Renal cortex interstitium (tissue), 11 donors: Measurements from ENCODE around the gene BCAR1. TPM values are rescaled to one million over a fixed set of nuclear protein-coding genes. Genes with fewer than 3 reads are reported as not detected.
"Not testable (repeated sequence)": the region's sequence is repeated elsewhere in the genome, so short reads cannot be mapped to it uniquely, and the experiment has no call there.

ENCODE experiments used
- DNase-seq, 11 donors: peaks; one replicate each; pipeline ENCODE4 v3.0.0-alpha.2; 2013; ENCODE audit warnings: low read depth in 9 of 11, low spot score in 4 of 11; ENCODE audit errors: extremely low read depth in 1 of 11
- polyA plus RNA-seq, 3 donors: library from polyadenylated mRNA; unstranded; fragments of 120-200 nt; gene quantifications; one replicate each; pipeline ENCODE4 v1.2.1, GENCODE V29; 2013; ENCODE audit not compliant: insufficient read length in 3 of 3

The BCAR1 gene
- polyA plus RNA-seq, 3 donors, result 40.5 to 66.3 (median 63.9) TPM

- no peak for DNase-seq
These were observed 16.3 kb downstream of the BCAR1 start for GRCh38 chr16:75234856-75235696.

GRCh38 chr16:75233611-75233938 is 17.8 kb downstream of the BCAR1 start:
- DNase-seq, result no peak

GRCh38 chr16:75231570-75231969 is 19.9 kb downstream of the BCAR1 start:
- no peak for DNase-seq

GRCh38 chr16:75230471-75231110 is 20.8 kb downstream of the BCAR1 start:
- no peak for DNase-seq

GRCh38 chr16:75229172-75230031 is 22.0 kb downstream of the BCAR1 start:
- DNase-seq, result no peak

- no peak for DNase-seq
These were observed 23.1 kb downstream of the BCAR1 start for GRCh38 chr16:75228143-75228976.

- DNase-seq, result no peak
These were observed 23.9 kb downstream of the BCAR1 start for GRCh38 chr16:75227361-75228142.

- DNase-seq, result no peak
These were observed 24.7 kb downstream of the BCAR1 start for GRCh38 chr16:75226550-75227360.

GRCh38 chr16:75225678-75226515 is 25.5 kb downstream of the BCAR1 start:
- no peak for DNase-seq

GRCh38 chr16:75225092-75225491 is 26.3 kb downstream of the BCAR1 start:
- no peak for DNase-seq

GRCh38 chr16:75224306-75225082 is 26.9 kb downstream of the BCAR1 start:
- no peak for DNase-seq

- DNase-seq, result not testable (repeated sequence)
These were observed 28.3 kb downstream of the BCAR1 start for GRCh38 chr16:75223129-75223528.

GRCh38 chr16:75222271-75222783 is 29.1 kb downstream of the BCAR1 start:
- no peak for DNase-seq

GRCh38 chr16:75219838-75220237 is 31.6 kb downstream of the BCAR1 start:
- no peak for DNase-seq

GRCh38 chr16:75219088-75219487 is 32.3 kb downstream of the BCAR1 start:
- no peak for DNase-seq
